HEK293 (cell line): ENCODE data around the gene BTBD19.
A peak's percentile ranks its signal among the peaks of the same experiment; 100 is the strongest.

Experiments
- CTCF ChIA-PET: fragments of 350-600 bp; formaldehyde crosslinking; extraction: SDS; loops from one replicate; lab custom pipeline; 2021; ENCODE audit warnings: antibody characterized with exemption; lab: Yijun Ruan, JAX
- POLR2A ChIA-PET: fragments of 300-600 bp; formaldehyde crosslinking; extraction: SDS; loops from one replicate; lab custom pipeline; 2020; ENCODE audit warnings: antibody characterized with exemption, inconsistent platforms; lab: Yijun Ruan, JAX
- H3K27ac ChIP-seq: fragments of 200-500 bp; sonication (Bioruptor generic); 2 replicates; pipeline ENCODE4 v1.5.1; 2014; ENCODE audit warnings: low read depth, low read length, control low read depth, inconsistent platforms; ENCODE audit errors: extremely low read depth
- H3K36me3 ChIP-seq, 2 experiments: fragments of 200-500 bp in 1 of 2; sonication (Bioruptor generic) in 1 of 2; 1 replicate in 1 of 2; 2 replicates in 1 of 2; pipeline ENCODE4 v1.5.1; 2014 to 2017; ENCODE audit warnings: inconsistent platforms in 2 of 2, low read length in 2 of 2; ENCODE audit not compliant: control insufficient read depth in 2 of 2, insufficient read depth in 1 of 2
- H3K4me1 ChIP-seq: fragments of 200-500 bp; sonication (Bioruptor generic); 2 replicates; pipeline ENCODE4 v1.5.1; 2014; ENCODE audit warnings: mild to moderate bottlenecking, low read length, inconsistent platforms; ENCODE audit not compliant: control insufficient read depth, insufficient read depth
- H3K4me3 ChIP-seq: 2 replicates; pipeline ENCODE4 v1.5.1; 2011; ENCODE audit warnings: low read depth, mild to moderate bottlenecking, control low read depth, low read length, moderate library complexity
- H3K9me3 ChIP-seq: fragments of 200-500 bp; sonication (Bioruptor generic); 2 replicates; pipeline ENCODE4 v1.5.1; 2014; ENCODE audit warnings: low read depth, low read length, inconsistent platforms; ENCODE audit not compliant: control insufficient read depth, insufficient read depth
- HOXC10 ChIP-seq: sonication (generic); formaldehyde crosslinking; IDR thresholded peaks from 2 replicates; pipeline ENCODE4 v1.8.1; 2023; ENCODE audit warnings: mild to moderate bottlenecking, missing genetic modification reagents
- IKZF3 ChIP-seq: fragments of 450-650 bp; IDR thresholded peaks from 2 replicates; pipeline ENCODE4 v1.5.0; 2018; ENCODE audit warnings: missing biosample characterization, mild to moderate bottlenecking, missing genetic modification characterization, moderate library complexity
- PRDM10 ChIP-seq: fragments of 450-650 bp; formaldehyde crosslinking; IDR thresholded peaks from 2 replicates; pipeline ENCODE4 v1.5.1; 2016; ENCODE audit warnings: missing biosample characterization, missing genetic modification characterization
- PRDM4 ChIP-seq: fragments of 450-650 bp; formaldehyde crosslinking; IDR thresholded peaks from 2 replicates; pipeline ENCODE4 v1.5.1; 2017; ENCODE audit warnings: missing biosample characterization, missing genetic modification characterization
- SP7 ChIP-seq: fragments of 450-650 bp; formaldehyde crosslinking; IDR thresholded peaks from 2 replicates; pipeline ENCODE4 v1.5.1; 2016; ENCODE audit warnings: missing biosample characterization, missing genetic modification characterization
- ZFHX2 ChIP-seq: fragments of 450-650 bp; formaldehyde crosslinking; conservative IDR thresholded peaks from 2 replicates; pipeline ENCODE4 v1.5.1; 2016; ENCODE audit warnings: missing biosample characterization, missing genetic modification characterization
- ZFP69B ChIP-seq: fragments of 450-650 bp; formaldehyde crosslinking; IDR thresholded peaks from 2 replicates; pipeline ENCODE4 v1.5.1; 2016; ENCODE audit warnings: missing biosample characterization, missing genetic modification characterization
- ZNF10 ChIP-seq: fragments of 450-650 bp; formaldehyde crosslinking; IDR thresholded peaks from 2 replicates; pipeline ENCODE4 v1.5.1; 2017; ENCODE audit warnings: missing biosample characterization, missing genetic modification characterization
- ZNF121 ChIP-seq: fragments of 450-650 bp; formaldehyde crosslinking; IDR thresholded peaks from 2 replicates; pipeline ENCODE4 v1.5.1; 2016; ENCODE audit warnings: missing biosample characterization, missing genetic modification characterization
- ZNF2 ChIP-seq: fragments of 450-650 bp; formaldehyde crosslinking; IDR thresholded peaks from 2 replicates; pipeline ENCODE4 v1.5.1; 2016; ENCODE audit warnings: missing biosample characterization, missing genetic modification characterization
- ZNF23 ChIP-seq: fragments of 450-650 bp; formaldehyde crosslinking; IDR thresholded peaks from 2 replicates; pipeline ENCODE4 v1.5.1; 2016; ENCODE audit warnings: missing biosample characterization, missing genetic modification characterization, borderline replicate concordance
- ZNF335 ChIP-seq: fragments of 450-650 bp; formaldehyde crosslinking; conservative IDR thresholded peaks from 2 replicates; pipeline ENCODE4 v1.5.1; 2016; ENCODE audit warnings: missing biosample characterization, missing genetic modification characterization
- ZNF37A ChIP-seq: fragments of 450-650 bp; IDR thresholded peaks from 2 replicates; pipeline ENCODE4 v1.5.1; 2018; ENCODE audit warnings: missing biosample characterization, missing genetic modification characterization
- ZNF549 ChIP-seq: fragments of 450-650 bp; IDR thresholded peaks from 2 replicates; pipeline ENCODE4 v1.5.1; 2018; ENCODE audit warnings: missing biosample characterization, missing genetic modification characterization, mild to moderate bottlenecking, inconsistent platforms, moderate library complexity
- ZNF571 ChIP-seq: fragments of 450-650 bp; formaldehyde crosslinking; IDR thresholded peaks from 2 replicates; pipeline ENCODE4 v1.5.0; 2017; ENCODE audit warnings: missing biosample characterization, missing genetic modification characterization
- ZNF785 ChIP-seq: fragments of 450-650 bp; formaldehyde crosslinking; IDR thresholded peaks from 2 replicates; pipeline ENCODE4 v1.5.1; 2016; ENCODE audit warnings: missing biosample characterization, missing genetic modification characterization
- ZNF791 ChIP-seq: fragments of 450-650 bp; formaldehyde crosslinking; IDR thresholded peaks from 2 replicates; pipeline ENCODE4 v1.5.1; 2016; ENCODE audit warnings: missing biosample characterization, missing genetic modification characterization
- ZSCAN16 ChIP-seq: fragments of 450-650 bp; formaldehyde crosslinking; IDR thresholded peaks from 2 replicates; pipeline ENCODE4 v1.5.1; 2016; ENCODE audit warnings: missing biosample characterization, missing genetic modification characterization
- ZXDB ChIP-seq: fragments of 450-650 bp; formaldehyde crosslinking; IDR thresholded peaks from 2 replicates; pipeline ENCODE4 v1.5.1; 2016; ENCODE audit warnings: missing biosample characterization, missing genetic modification characterization
- TF ChIP-seq, protein P1 (sequence below): fragments of 450-650 bp; formaldehyde crosslinking; IDR thresholded peaks from 2 replicates; pipeline ENCODE4 v1.5.1; 2016; ENCODE audit warnings: missing biosample characterization, missing genetic modification characterization

The BTBD19 gene

GRCh38 chr1:44775930-44776729, 32.2 kb upstream of the BTBD19 start (continued):
- no peak for TF ChIP-seq IKZF3 (tag by site-specific recombination)
- no peak for TF ChIP-seq SP7 (tag by site-specific recombination)
- no peak for TF ChIP-seq ZSCAN16 (tag by site-specific recombination)
- no peak for TF ChIP-seq ZNF37A (tag by site-specific recombination)
- TF ChIP-seq HOXC10 (CRISPR knock-in tag): no peak
- TF ChIP-seq PRDM4 (tag by site-specific recombination): no peak
- no peak for TF ChIP-seq ZNF10 (tag by site-specific recombination)
- TF ChIP-seq, protein P1, sequence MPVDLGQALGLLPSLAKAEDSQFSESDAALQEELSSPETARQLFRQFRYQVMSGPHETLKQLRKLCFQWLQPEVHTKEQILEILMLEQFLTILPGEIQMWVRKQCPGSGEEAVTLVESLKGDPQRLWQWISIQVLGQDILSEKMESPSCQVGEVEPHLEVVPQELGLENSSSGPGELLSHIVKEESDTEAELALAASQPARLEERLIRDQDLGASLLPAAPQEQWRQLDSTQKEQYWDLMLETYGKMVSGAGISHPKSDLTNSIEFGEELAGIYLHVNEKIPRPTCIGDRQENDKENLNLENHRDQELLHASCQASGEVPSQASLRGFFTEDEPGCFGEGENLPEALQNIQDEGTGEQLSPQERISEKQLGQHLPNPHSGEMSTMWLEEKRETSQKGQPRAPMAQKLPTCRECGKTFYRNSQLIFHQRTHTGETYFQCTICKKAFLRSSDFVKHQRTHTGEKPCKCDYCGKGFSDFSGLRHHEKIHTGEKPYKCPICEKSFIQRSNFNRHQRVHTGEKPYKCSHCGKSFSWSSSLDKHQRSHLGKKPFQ (tag by site-specific recombination): no peak
- TF ChIP-seq ZFHX2 (tag by site-specific recombination): peak; percentile 63
- TF ChIP-seq ZNF549 (tag by site-specific recombination): no peak
- TF ChIP-seq ZXDB (tag by site-specific recombination): no peak
- TF ChIP-seq ZNF785 (tag by site-specific recombination): no peak
- TF ChIP-seq ZNF335 (tag by site-specific recombination): peak; percentile 87
- no peak for TF ChIP-seq ZNF791
- no peak for TF ChIP-seq ZFP69B (tag by site-specific recombination)

- Histone ChIP-seq H3K4me3 (peak overlapping the region; percentile 63), H3K9me3 (no peaks in the 10 kb centered on the region), H3K27ac (peak overlapping the region; percentile 99), H3K36me3 (peaks cover 36 to 61% of the 10 kb centered on the region in 2 experiments; a peak in 2 of 3 replicates), H3K4me1 (no peaks in the 10 kb centered on the region)
- POLR2A ChIA-PET: interaction anchor here (1.0 to 3.1 kb wide), 13 partner anchors 8 to 527 kb away, joined by 5 to 41 read pairs (median 17); partner anchors contain the start of genes ARMH1, BEST4, BTBD19 and HECTD3
- CTCF ChIA-PET: interaction anchor here (0.6 to 2.2 kb wide), 3 partner anchors 9 to 46 kb away, joined by 3 to 11 read pairs (median 6); partner anchors contain the start of genes BEST4 and RNU5D-1
- TF ChIP-seq ZNF571 (tag by site-specific recombination) (no peak), PRDM10 (no peak), ZNF23 (tag by site-specific recombination) (no peak), ZNF2 (tag by site-specific recombination) (0 out of 2 replicates have a peak, but pooled peaks have one; percentile 4), ZFHX2 (tag by site-specific recombination) (peak; percentile 37; the same call in 1 of the 2 replicates), ZNF121 (tag by site-specific recombination) (peak; percentile 84)
These were observed 31.6 kb upstream of the BTBD19 start for GRCh38 chr1:44776730-44777068.
